GM12878 (cell line): ENCODE results near the gene MCF2L2. TPM values are rescaled to one million over a fixed set of nuclear protein-coding genes. Genes with fewer than 3 reads are reported as not detected.
A peak's percentile ranks its signal among the peaks of the same experiment; 100 is the strongest.

Experiments
- ATAC-seq: fragments of 200-7000 bp; cut with Tn5 transposase; 3 replicates; pipeline ENCODE4 v1.9.1; 2020; ENCODE audit warnings: mild to moderate bottlenecking, moderate library complexity
- BruUV-seq: library from RNA; stranded (reverse); fragments of 400-500 nt; replicated peaks from 2 replicates; lab custom pipeline; 2021; lab: Mats Ljungman, UMichigan
- CTCF ChIA-PET: fragments of 300-600 bp; sonication (Branson Sonifier 250); formaldehyde crosslinking; extraction: SDS; loops from one replicate; lab custom pipeline; 2021; ENCODE audit warnings: inconsistent platforms; lab: Yijun Ruan, JAX
- POLR2A ChIA-PET: fragments of 350-600 bp; formaldehyde crosslinking; extraction: SDS; loops from one replicate; lab custom pipeline; 2021; ENCODE audit warnings: inconsistent platforms; lab: Charles Lee
- RAD21 ChIA-PET: fragments of 300-600 bp; sonication (Branson Sonifier 250); formaldehyde crosslinking; loops from one replicate; lab custom pipeline; 2023; ENCODE audit warnings: antibody characterized with exemption; ENCODE audit not compliant: unreplicated experiment; lab: Charles Lee
- SMC1A ChIA-PET: fragments of 300-600 bp; sonication (Branson Sonifier 250); formaldehyde crosslinking; loops from one replicate; lab custom pipeline; 2023; ENCODE audit not compliant: unreplicated experiment, uncharacterized antibody; lab: Charles Lee
- DNase-seq: peaks from one replicate; pipeline ENCODE4 v3.0.0-alpha.2; 2011; ENCODE audit warnings: low read depth, low spot score
- FAIRE-seq: peaks from 3 replicates; lab custom pipeline; 2011; peaks lifted over from hg19 to GRCh38; lab: Jason Lieb, UNC
- H2AFZ ChIP-seq: 2 replicates; pipeline ENCODE4 v1.6.0; 2011; ENCODE audit warnings: low read depth, low read length, control low read depth; ENCODE audit not compliant: control insufficient read depth
- H3K27ac ChIP-seq: 2 replicates; pipeline ENCODE4 v1.5.1; 2011; ENCODE audit warnings: control low read depth; ENCODE audit not compliant: control insufficient read depth, insufficient read depth
- H3K27me3 ChIP-seq, 2 experiments: replicated peaks in 1 of 2; 2 replicates each; pipeline versions ENCODE4 v1.6.0 to v1.6.1; 2011; ENCODE audit warnings: low read length in 1 of 2; ENCODE audit not compliant: control insufficient read depth in 2 of 2, insufficient read depth in 2 of 2
- H3K36me3 ChIP-seq, 2 experiments: 2 replicates each; pipeline ENCODE4 v1.5.1; 2011; ENCODE audit warnings: low read length in 1 of 2; ENCODE audit not compliant: control insufficient read depth in 2 of 2, insufficient read depth in 2 of 2
- H3K4me1 ChIP-seq: 2 replicates; pipeline ENCODE4 v1.6.1; 2011; ENCODE audit warnings: mild to moderate bottlenecking, low read length, moderate library complexity, mixed read lengths; ENCODE audit not compliant: control insufficient read depth, insufficient read depth
- H3K4me2 ChIP-seq: 2 replicates; pipeline ENCODE4 v1.6.0; 2011; ENCODE audit warnings: control low read depth; ENCODE audit not compliant: control insufficient read depth, insufficient read depth
- H3K4me3 ChIP-seq: fragments of 200-600 bp; sonication (generic); 2 replicates; pipeline ENCODE4 v1.5.1; 2016
- H3K79me2 ChIP-seq: 2 replicates; pipeline ENCODE4 v1.6.0; 2011; ENCODE audit warnings: low read length; ENCODE audit not compliant: control insufficient read depth, insufficient read depth
- H3K9ac ChIP-seq: 2 replicates; pipeline ENCODE4 v1.8.0; 2011; ENCODE audit warnings: low read length, control low read depth, mixed read lengths; ENCODE audit not compliant: control insufficient read depth, insufficient read depth
- H3K9me3 ChIP-seq: replicated peaks from 3 replicates; pipeline ENCODE4 v1.5.1; 2011; ENCODE audit warnings: mild to moderate bottlenecking, low read length; ENCODE audit not compliant: control insufficient read depth, insufficient read depth
- H4K20me1 ChIP-seq: 2 replicates; pipeline ENCODE4 v1.6.0; 2011; ENCODE audit not compliant: control insufficient read depth, insufficient read depth
- CREM ChIP-seq: IDR thresholded peaks from 2 replicates; pipeline ENCODE4 v1.6.1; 2014; ENCODE audit warnings: antibody characterized with exemption, low read depth
- GATAD2B ChIP-seq: fragments of 450-650 bp; conservative IDR thresholded peaks from 2 replicates; pipeline ENCODE4 v1.6.1; 2017; ENCODE audit warnings: low read depth, mild to moderate bottlenecking, moderate library complexity
- MTA3 ChIP-seq: IDR thresholded peaks from 2 replicates; pipeline ENCODE4 v1.6.1; 2012; ENCODE audit warnings: low read length, inconsistent platforms, borderline replicate concordance
- MYC ChIP-seq: IDR thresholded peaks from 2 replicates; pipeline ENCODE4 v1.6.1; 2011; ENCODE audit warnings: mild to moderate bottlenecking, low read length, moderate library complexity, inconsistent platforms; ENCODE audit not compliant: insufficient read depth, insufficient replicate concordance, insufficient read length, severe bottlenecking
- NFYB ChIP-seq: IDR thresholded peaks from 2 replicates; pipeline ENCODE4 v1.6.1; 2011; ENCODE audit warnings: low read depth, mild to moderate bottlenecking, low read length, improper control_type of control experiment, moderate library complexity; ENCODE audit not compliant: insufficient read depth
- RAD21 ChIP-seq: IDR thresholded peaks from 2 replicates; pipeline ENCODE4 v1.6.1; 2011; ENCODE audit warnings: mild to moderate bottlenecking, low read depth, low read length, moderate library complexity; ENCODE audit not compliant: insufficient read depth
- RBBP5 ChIP-seq: fragments of 200-600 bp; sonication (generic); conservative IDR thresholded peaks from 2 replicates; pipeline ENCODE4 v1.6.1; 2016
- TARDBP ChIP-seq: IDR thresholded peaks from 2 replicates; pipeline ENCODE4 v1.6.1; 2016; ENCODE audit warnings: borderline replicate concordance
- YBX1 ChIP-seq: fragments of 450-650 bp; IDR thresholded peaks from 2 replicates; pipeline ENCODE4 v1.6.1; 2016; ENCODE audit warnings: antibody characterized with exemption
- ZBED1 ChIP-seq: IDR thresholded peaks from 2 replicates; pipeline ENCODE4 v1.6.1; 2016; ENCODE audit warnings: borderline replicate concordance
- ZNF384 ChIP-seq: IDR thresholded peaks from 2 replicates; pipeline ENCODE4 v1.6.1; 2012; ENCODE audit warnings: low read depth, mild to moderate bottlenecking, low read length, improper control_type of control experiment, borderline replicate concordance
- WGBS: methylation state at CpG from one replicate; pipeline ENCODE4 v1.1.6; 2016; ENCODE audit warnings: low lambda C conversion rate; ENCODE audit not compliant: insufficient replicate concordance, insufficient coverage; ENCODE audit errors: missing lambda C conversion rate; 5-methylcytosine and 5-hydroxymethylcytosine counted together
- in situ Hi-C: fragments of 300-500 bp; cut with MboI; formaldehyde crosslinking; loops from 9 replicates; pipeline ENCODE4 v1.14.3; 2018; ENCODE audit warnings: mixed read lengths
- intact Hi-C: fragments of 100-400 bp; cut with micrococcal nuclease; formaldehyde crosslinking; loops from one replicate; pipeline ENCODE4 v1.14.2; 2022; ENCODE audit not compliant: unreplicated experiment
- polyA plus RNA-seq, 11 experiments: library from polyadenylated mRNA; depleted of rRNA in 4 of 11; unstranded in 6 of 11; stranded (reverse) in 5 of 11; fragments of >200 nt; fragmentation: Nextera tagmentation in 4 of 11; fragmentation: Illumina TruSeq in 1 of 11; extraction: Ambion mirVana in 4 of 11; extraction: Trizol in 1 of 11; gene quantifications; 1 replicate in 1 of 11; 2 replicates in 10 of 11; pipeline versions ENCODE4 v1.2.1 to v1.2.3, GENCODE V29; 2011 to 2016; ENCODE audit warnings: inconsistent platforms in 2 of 11, missing spikeins in 2 of 11, low read depth in 1 of 11
- total RNA-seq, 4 experiments: library from RNA; depleted of rRNA in 3 of 4; stranded (reverse); fragments of >200 nt in 3 of 4; fragmentation: Illumina TruSeq in 1 of 4; extraction: Trizol in 1 of 4; gene quantifications; 2 replicates each; pipeline versions ENCODE4 v1.2.1 to v1.2.3, GENCODE V29; 2013 to 2021
- TF ChIP-seq, protein P1 (sequence below): fragments of 450-650 bp; IDR thresholded peaks from 2 replicates; pipeline ENCODE4 v1.6.1; 2017; ENCODE audit warnings: mild to moderate bottlenecking

Gene MCF2L2
- total and polyA plus RNA-seq, 10 of the 15 experiments (the other 5 are each of a cell fraction or from before 2014, with no cell fraction given), result 0.37 to 2.8 (median 1.4) TPM

DNA sequence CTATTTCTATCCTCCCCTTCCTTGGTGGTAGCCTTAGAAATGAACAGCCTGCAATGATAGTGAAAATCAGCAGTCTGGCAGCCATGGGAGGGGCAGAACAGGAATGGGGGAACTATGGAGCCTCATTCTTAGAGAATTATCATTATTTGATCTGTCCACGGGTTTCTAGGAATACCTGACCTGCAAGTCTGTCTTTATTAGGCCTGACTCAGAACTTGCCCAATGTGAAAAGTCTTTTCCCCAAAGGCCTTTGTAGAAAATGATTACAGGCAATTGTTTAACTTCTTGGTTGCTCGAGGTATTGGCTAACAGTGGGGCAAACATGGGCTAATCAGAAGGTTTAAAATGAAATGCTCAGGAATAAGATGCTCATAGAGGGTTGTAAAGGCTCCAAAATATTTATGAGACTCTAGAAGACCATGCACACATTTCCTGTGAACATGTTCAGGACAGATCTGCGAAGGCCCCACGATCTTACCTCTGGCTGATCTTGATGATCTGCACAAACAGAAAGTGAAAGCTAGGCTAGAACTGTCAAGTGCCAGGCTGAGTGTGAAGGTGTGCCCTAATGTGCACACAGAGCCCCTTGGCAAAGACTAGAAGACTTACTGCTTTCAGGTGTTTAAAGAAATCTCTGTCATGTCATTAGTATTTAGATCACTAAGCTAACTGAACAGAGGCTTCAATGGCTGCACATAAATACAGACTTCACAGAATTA is 226.3 kb downstream of the MCF2L2 start:
- no peaks in the 10 kb centered on the region for H4K20me1 ChIP-seq
- ChIA-PET POLR2A (no interaction called here), CTCF (no interaction called here), SMC1A (interaction anchor here (0.9 kb wide), 1 partner anchor 17 kb away, joined by 3 read pairs; no protein-coding TSS in a partner anchor), RAD21 (no interaction called here)
- H3K36me3 ChIP-seq, result no peaks in the 10 kb centered on the region
- H3K79me2 ChIP-seq, result no peaks in the 10 kb centered on the region
- no peak overlapping the region for H3K27ac ChIP-seq
- H3K4me2 ChIP-seq, result no peak overlapping the region
- intact Hi-C loops, result no loop called here
- no peak overlapping the region for H3K4me3 ChIP-seq
- DNase-seq, result no peak
- H3K9me3 ChIP-seq, result no peaks in the 10 kb centered on the region; the same call in 2 of the 3 replicates
- peak overlapping the region; percentile 9 for H2AFZ ChIP-seq
- no peak for TF ChIP-seq MTA3
- no peak for TF ChIP-seq RAD21
- TF ChIP-seq MYC, result no peak
- no peak for TF ChIP-seq CREM
- no peak for TF ChIP-seq ZBED1
- no peak for TF ChIP-seq GATAD2B
- TF ChIP-seq NFYB, result no peak
- TF ChIP-seq YBX1, result no peak
- no peak for TF ChIP-seq ZNF384
- TF ChIP-seq TARDBP, result no peak
- TF ChIP-seq, protein P1, sequence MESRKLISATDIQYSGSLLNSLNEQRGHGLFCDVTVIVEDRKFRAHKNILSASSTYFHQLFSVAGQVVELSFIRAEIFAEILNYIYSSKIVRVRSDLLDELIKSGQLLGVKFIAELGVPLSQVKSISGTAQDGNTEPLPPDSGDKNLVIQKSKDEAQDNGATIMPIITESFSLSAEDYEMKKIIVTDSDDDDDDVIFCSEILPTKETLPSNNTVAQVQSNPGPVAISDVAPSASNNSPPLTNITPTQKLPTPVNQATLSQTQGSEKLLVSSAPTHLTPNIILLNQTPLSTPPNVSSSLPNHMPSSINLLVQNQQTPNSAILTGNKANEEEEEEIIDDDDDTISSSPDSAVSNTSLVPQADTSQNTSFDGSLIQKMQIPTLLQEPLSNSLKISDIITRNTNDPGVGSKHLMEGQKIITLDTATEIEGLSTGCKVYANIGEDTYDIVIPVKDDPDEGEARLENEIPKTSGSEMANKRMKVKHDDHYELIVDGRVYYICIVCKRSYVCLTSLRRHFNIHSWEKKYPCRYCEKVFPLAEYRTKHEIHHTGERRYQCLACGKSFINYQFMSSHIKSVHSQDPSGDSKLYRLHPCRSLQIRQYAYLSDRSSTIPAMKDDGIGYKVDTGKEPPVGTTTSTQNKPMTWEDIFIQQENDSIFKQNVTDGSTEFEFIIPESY, result no peak
- TF ChIP-seq RBBP5, result no peak
- in situ Hi-C loops, result no loop called here
- no peaks in the 10 kb centered on the region for H3K4me1 ChIP-seq
- H3K9ac ChIP-seq, result no peak overlapping the region
- WGBS, result 21% methylated on average over 4 of the region's 4 CpGs
- no TSS peak for BruUV-seq
- no peak for FAIRE-seq
- no peaks in the 10 kb centered on the region for H3K27me3 ChIP-seq
- peak; percentile 71 for ATAC-seq
